NCI-H345 treated with DMSO at 0.1 percent for 48 hours (cell line): ENCODE measurements around the gene CEACAM19.
"Not testable (repeated sequence)": the region's sequence is repeated elsewhere in the genome, so short reads cannot be mapped to it uniquely, and the experiment has no call there.

Experiments used
- DNase-seq: peaks from one replicate; lab custom pipeline; 2025; ENCODE audit not compliant: unreplicated experiment; lab: John Stamatoyannopoulos, UW

CEACAM19 gene

DNA sequence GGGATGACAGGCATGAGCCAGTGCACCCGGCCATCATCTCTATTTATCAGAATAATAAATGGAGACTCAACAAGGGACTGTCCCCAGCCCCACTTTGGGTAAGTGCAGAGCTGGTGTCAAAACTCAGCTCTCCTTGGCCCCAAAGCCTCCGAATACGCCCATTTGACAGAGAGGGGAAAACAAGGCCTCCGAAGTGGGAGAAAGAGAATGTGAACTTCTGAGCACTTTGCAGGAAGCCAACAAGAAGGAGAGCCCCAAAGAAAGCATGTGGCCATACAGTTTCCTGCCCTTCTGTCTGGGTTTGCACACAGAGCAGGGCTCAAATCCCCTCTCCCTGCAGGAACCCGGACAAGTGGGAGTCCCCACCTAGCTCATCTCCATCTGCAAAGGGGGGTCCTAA, 29.3 kb downstream of the CEACAM19 start:
- no peak for DNase-seq

DNA sequence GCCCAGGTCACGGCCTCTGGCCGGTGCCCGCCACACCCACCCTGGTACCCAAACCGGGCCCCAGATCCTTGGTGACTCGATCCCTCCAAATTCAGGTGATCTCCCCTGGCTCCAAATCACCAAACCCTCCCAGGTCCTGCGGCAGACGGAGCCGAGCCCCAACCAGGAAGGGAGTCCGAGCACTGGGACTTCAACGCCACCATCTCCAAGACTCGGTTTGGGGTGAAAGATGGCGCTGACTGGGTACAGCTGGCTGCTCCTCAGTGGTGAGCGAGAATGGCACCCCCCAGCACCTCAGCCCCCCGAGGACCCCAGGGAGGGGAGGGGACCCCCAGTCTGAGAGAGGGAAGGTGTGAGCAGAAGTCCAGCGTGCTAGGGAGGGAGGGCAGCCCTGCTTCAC, 29.9 kb downstream of the CEACAM19 start:
- no peak for DNase-seq

DNA sequence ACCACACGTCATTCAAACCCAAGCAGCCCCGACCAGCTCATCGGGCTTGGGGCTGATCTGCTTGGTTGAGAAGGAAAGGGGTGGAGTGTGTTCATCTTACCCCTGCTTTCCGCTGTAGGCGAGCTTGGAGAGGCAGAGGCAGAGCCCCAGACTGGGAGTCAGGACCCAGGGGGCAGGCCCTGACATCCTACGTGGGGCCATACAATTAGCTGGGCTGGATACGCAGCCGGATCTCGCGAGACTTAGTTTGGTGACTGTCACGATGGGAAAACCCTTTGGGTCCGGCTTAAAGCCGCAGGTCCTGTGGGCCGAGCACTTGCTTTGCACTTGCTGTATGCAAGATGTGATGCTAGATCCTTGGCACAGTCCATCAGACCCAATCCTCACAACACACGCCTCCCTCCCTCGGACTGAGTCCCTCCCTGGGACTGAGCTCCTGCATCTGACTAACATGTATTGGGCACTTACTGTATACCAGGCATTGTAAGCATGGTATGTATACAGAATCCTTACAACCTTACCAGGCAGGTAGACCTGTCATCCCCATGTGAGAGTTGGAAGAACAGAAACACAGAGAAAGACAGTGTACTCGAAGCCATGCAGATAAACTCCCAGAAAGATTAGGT, 31.4 kb downstream of the CEACAM19 start:
- no peak for DNase-seq

DNA sequence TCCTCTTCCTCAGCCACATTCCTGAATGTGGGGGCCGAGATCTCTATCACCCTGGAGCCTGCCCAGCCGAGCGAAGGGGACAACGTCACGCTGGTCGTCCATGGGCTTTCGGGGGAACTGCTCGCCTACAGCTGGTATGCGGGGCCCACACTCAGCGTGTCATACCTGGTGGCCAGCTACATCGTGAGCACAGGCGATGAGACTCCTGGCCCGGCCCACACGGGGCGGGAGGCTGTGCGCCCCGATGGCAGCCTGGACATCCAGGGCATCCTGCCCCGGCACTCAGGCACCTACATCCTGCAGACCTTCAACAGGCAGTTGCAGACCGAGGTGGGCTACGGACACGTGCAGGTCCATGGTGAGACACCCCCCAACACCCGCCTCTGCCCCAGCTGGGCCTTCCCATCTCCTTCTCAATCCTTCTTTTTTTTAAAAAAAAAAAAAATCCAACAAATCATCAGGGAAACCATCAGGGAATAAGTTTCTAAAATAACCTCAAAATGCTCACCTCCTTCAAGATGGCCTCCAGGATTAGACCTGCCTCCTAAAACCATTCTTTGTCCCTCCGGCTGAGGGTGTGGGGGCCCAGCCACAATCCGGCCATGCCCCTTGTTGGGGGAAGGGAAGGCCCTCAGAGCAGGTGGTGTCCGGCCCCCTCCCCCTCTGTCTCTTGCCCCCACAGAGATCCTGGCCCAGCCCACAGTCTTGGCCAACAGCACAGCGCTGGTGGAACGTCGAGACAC, 32.2 kb downstream of the CEACAM19 start:
- DNase-seq, result no peak

DNA sequence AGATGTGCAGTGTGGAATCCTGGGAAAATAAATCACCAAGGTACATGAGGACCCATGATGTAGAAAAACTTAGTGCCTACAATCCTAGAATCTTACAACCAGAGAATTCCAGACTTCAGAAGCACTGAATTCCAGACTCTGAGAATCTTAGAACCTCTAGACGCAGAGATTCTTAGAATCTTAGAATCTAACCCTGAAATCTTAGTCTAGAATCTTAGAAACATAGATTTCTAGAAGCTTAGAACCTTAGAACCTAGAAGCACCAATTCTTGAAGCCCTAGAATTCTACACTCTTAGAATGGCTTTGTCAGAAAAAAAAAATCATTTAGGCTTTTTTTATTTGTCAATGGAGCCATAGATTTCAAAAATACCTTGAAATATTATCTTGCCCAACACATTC, 33.7 kb downstream of the CEACAM19 start:
- DNase-seq, result no peak

DNA sequence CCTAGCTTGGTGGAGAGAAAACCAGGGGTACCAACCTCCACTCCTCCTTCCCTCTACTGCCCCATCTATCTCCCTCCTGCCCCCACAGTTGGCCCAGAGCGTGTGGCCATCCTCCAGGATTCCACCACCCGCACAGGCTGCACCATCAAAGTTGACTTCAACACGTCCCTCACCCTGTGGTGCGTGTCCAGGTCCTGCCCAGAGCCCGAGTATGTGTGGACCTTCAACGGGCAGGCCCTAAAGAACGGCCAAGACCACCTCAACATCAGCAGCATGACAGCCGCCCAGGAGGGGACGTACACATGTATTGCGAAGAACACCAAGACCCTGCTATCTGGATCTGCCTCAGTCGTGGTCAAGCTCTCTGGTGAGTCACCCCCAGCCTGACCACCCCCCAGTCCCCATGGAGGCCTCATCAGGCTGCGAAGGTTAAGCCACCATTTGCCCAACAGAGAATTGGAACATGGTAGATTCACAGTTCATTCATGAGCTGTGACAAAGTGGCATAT, 34.3 kb downstream of the CEACAM19 start:
- no peak for DNase-seq

DNA sequence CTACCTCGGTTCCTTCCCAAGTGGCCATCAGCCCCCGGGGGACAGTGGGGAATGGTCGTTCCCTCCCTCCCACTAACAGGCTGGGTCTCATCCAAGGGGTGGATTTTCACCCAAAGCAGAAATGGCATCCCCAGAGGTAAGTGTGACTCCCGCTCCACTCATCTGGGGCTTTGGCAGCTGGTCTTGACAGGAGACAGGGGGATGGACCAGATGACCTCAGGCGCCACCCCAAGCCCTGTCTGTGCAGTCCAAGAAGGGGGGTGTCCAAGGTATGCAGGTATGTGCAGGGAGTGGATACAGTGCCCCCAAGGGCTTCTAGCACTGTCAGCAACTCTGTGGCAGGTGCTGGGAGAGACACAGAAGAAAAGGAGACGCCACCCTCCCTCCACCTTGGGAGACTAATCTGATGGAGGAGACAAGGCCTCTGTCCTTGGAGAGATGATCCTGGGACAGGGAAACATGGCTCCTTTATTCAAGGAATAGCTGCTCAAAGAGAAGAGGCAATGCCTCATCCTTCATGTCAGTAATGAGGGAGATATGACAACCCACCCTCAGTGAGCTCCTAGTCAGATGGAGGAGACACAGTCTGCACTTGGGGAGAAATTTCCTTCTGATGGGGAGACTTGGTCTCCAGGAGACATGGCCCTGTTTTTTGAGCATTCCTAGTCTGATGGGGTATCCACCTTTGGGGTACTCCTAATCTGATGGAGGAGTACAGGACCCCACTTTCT, 35.4 kb downstream of the CEACAM19 start:
- DNase-seq, result no peak

DNA sequence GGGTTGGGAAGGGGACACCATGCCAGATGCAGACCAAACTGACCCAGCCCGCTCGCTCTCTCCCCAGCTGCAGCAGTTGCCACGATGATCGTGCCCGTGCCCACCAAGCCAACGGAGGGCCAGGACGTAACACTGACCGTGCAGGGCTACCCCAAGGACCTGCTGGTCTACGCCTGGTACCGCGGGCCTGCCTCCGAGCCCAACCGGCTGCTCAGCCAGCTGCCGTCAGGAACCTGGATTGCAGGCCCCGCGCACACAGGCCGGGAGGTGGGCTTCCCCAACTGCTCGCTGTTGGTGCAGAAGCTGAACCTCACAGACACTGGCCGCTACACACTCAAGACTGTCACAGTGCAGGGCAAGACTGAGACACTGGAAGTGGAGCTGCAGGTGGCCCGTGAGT, 36.5 kb downstream of the CEACAM19 start:
- DNase-seq, result no peak

DNA sequence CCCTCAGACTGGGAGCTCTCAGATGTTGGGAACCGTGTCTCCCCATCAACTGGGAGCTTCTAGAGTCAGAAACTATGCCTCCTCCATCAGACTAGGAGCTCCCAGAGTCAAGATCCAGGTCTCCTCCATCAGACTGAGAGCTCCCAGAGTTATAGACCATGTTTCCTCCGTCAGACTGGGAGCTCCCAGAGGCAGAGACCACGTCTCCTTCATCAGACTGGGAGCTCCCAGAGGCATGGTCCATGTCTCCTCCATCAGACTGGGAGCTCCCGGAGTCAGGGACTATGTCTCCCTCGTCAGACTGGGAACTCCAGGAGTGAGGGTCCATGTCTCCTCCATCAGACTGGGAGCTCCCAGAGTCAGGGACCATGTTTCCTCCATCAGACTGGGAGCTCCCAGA, 37.7 kb downstream of the CEACAM19 start:
- no peak for DNase-seq

DNA sequence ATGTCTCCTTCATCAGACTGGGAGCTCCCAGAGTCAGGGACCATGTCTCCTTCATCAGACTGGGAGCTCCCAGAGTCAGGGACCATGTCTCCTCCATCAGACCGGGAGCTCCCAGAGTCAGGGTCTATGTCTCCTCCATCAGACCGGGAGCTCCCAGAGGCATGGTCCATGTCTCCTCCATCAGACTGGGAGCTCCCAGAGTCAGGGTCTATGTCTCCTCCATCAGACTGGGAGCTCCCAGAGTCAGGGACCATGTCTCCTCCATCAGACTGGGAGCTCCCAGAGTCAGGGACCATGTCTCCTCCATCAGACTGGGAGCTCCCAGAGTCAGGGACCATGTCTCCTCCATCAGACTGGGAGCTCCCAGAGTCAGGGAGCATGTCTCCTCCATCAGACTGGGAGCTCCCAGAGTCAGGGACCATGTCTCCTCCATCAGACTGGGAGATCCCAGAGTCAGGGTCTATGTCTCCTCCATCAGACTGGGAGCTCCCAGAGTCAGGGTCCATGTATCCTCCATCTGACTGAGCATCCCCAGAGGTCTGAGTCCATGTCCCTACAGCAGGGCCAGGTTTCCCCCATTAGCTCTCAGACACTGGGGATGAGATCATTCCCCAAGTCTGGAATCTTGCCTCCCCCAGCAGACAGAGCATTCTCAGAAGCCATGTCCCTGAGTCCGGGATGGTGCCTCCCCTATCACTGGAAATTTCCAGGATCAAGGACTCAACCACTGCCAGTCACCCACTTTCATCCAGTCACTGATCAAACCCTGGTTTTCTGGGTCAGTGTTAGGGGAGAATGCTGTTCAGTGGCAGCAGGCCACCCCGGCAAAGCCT, 38.4 kb downstream of the CEACAM19 start:
- not testable (repeated sequence) for DNase-seq

DNA sequence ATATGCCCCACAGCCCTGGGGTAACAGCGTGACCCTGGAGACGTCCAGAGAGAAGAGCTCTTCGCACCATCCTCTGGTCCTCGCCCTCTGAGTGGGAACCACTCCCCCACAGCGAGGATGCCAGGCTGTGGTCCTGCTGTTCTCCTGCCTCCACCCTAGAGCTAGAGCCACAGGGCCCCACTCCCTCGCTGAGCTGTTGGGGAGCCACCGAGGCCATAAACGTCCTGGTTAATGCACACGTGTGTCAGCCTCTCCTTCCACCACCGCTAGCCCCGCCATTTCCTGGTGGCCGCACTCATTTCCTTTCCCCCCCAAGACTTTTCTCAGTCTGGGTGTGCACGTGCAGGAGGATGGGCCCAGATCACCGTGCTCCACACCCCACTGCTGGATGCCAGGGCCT, 39.2 kb downstream of the CEACAM19 start:
- DNase-seq, result no peak

DNA sequence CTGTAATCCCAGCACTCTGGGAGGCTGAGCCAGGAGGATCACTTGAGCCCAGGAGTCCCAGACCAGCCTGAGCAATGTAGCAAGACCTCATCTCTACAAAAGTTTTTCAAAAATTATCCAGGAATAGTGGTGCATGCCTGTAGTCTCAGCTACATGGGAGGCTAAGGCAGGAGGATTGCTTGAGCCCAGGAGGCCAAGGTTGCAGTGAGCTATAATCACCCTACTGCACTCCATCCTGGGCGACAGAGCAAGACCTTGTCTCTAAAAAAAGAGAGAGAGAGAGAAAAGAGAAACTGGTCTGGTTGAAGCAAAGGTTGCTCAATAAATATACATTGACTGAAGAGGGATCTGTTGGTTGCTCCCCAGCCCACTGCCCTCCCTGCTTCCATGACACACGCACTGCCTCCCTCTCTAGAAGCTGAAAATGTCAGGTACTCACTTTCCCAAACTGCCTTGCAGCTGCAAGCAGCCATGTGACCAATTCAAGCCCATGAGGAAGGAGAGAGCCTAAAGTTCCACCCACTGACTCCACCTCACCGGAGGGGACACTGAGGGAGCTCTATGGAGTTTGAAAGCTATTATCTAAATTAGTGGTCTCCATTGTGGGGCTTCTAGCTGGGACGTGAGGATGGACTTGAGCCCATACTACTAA, 41.7 kb downstream of the CEACAM19 start:
- DNase-seq, result no peak

DNA sequence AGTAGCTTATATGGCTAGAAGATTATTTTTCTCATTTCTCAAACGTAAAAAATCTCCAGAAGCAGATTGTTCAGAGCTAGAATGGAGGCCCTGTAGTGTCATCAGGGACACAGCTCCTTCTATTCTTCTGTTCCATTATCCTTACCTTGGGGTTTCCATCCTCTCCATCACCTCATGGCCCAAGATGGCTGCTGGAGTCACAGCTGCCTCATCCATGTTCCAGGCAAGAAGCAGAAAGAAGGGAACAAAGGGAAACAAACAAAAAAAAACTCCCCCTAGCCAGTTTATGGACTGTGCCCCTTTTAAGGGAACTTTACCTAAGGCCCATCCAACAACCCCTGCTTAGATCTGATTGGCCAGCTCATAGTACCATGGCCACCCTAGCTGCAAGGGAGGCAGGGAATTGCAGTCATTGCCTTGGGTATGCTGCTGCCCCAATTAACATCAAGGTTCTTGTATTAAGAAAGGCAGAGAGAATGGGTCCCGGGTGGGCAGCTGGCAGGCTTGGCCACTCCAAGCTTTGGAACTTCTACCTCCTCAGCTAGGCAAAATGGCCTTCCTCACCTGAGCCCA, 43.4 kb downstream of the CEACAM19 start:
- no peak for DNase-seq

DNA sequence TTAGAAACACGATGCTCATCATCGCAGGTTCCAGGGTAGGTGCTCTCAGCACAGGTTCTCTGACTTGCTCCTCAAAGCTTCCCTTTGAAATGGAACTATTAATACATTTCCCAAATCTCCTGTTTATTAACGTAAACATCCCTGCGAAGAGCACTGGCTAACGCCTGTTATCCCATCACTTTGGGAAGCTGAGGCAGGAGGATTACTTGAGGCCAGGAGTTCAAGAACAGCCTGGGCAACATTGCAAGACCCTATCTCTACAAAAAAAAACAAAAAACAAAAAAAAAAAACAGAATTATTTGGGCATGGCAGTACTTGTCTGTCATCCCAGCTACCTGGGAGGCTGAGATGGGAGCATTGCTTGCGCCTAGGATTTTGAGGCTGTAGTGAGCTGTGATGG, 46.3 kb downstream of the CEACAM19 start:
- no peak for DNase-seq

DNA sequence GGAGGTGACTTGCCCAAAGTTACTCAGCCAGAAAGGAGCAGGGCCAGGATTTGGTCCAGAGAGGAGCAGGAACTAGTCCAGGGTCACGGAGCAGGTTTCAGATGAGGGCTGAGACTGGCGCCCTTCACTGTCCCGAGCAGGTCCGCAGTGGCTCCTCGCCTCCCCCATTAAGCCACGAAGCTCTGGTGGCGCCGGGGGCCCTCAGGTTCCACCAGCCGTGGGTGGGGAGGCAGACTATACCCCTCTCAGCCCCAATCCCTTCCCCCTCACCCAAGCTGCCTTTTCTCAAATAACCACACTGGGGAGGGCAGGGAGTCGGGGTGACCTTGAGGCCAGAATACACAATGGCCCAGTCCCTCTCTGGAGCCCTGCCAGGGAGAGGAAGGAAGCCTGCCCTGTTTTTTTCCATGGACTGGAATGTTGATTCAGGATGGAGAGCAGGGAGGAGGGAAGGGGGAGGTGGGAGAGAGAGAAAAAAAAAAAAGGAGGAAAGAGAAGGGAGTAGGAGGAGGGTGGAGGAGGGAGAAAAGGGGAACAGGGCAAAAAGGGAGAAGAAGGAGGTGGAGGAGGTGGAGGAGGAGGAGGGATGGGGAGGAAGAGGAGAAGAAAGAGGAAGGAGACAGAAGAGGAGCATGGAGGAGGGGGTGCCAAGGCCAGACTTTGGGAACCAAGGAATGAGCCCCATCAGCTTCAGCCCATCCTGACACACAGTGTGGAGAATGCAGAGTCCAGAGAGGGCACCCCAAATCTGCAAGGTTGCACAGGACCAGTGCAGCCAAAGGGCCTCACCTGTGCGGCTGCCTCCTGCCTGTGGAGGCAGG, 47.4 kb downstream of the CEACAM19 start:
- no peak for DNase-seq

DNA sequence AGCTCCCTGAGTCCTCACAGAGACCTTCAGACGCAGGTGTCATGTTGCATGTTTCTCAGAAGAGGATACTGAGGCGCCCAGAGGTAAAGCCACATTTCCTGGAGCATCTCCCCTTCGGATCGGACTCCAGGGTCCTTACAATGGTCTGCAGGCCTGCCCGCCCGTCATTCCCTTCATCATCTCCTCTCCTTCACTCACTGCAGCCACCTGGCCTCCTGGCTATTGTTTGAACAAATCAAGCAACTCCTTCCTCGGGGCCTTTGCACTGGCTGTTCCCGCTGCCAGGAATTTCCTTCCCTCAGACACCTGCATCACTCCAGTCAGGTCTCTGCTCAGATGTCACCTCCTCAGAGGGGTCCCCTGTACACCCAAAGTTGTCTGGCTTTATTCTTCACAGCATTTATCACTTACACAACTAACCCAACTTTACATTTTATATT, 48.0 kb downstream of the CEACAM19 start:
- DNase-seq, result no peak

DNA sequence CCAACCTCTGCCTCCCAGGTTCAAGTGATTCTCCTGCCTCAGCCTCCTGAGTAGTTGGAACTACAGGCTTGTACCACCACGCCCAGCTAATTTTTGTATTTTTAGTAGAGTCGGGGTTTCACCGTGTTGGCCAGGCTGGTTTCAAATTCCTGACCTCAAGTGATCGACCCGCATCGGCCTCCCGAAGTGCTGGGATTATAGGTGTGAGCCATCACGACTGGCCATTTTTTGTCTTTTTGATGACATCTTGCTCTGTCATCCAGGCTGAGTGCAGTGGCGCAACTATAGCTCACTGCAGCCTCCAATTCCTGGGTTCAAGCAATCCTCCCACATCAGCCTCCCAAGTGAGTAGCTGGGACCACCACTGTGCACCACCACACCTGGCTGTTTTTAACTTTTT, 49.1 kb downstream of the CEACAM19 start:
- DNase-seq, result not testable (repeated sequence)

DNA sequence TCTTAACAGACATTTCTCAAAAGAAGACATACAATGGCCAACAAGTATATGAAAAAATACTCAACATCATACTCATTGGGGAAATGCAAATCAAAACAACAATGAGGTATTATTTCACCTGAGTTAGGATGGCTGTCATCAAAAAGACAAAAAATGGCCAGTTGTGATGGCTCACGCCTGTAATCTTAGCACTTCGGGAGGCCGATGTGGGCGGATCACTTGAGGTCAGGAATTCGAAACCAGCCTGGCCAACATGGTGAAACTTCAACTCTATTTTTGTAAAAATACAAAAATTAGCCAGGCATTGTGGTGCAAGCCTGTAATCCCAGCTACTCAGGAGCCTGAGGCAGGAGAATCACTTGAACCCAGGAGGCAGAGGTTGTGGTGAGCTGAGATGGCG, 49.7 kb downstream of the CEACAM19 start:
- DNase-seq, result no peak

DNA sequence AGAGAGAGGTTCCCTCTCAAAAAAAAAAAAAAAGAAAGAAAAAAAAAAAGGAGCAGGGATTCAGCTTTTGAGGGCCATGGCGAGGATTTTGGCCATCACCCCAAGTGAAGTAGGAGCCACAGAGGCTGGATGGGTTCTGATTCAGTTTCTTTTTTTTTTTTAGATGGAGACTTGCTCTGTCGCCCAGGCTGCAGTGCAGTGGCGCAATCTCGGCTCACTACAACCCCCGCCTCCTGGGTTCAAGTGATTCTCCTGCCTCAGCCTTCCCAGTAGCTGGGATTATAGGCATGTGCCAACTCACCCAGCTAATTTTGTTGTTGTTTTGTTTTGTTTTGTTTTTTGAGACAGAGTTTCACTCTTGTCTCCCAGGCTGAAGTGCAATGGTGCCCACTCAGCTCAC, 50.1 kb downstream of the CEACAM19 start:
- not testable (repeated sequence) for DNase-seq
